Fibroblast of skin of left biceps (primary cell): Measurements from ENCODE around the gene TOGARAM2.

Experiments used
- DNase-seq, 2 experiments: peaks; one replicate each; pipeline ENCODE4 v3.0.0-alpha.2; 2013; ENCODE audit warnings: low read depth in 2 of 2

Gene TOGARAM2

GRCh38 chr2:28981016-28981441 lies at the start of gene TOGARAM2:
Gene TOGARAM2 (plus strand): TSS chr2:28981298. CDS start chr2:28994835, 13,537 bp downstream.
- DNase-seq = no peak

- DNase-seq = no peak
Measured at GRCh38 chr2:28934769-28935168, 46.3 kb upstream of the TOGARAM2 start.

DNA sequence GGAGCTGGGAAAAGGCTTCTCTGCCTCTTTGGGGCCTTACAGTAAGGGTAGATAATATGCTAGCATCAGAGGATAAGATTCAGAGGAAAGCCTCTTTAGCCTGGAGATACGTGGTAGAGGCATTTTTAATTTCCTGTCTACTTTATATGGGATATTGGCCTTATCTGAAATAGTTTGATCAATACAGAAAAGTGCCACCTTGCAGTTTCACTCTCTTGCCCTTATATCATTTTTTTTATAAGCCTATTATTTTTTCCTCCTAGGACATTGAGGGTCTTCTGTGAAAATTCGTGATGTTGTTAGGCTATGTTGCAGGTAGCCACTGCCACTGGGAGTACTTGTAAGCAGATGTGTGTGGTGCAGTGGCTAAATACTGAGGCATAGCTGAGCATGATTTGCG lies 40.1 kb upstream of the TOGARAM2 start:
- no peak for DNase-seq

- no peak for DNase-seq
Measured at GRCh38 chr2:28944535-28945248, 36.4 kb upstream of the TOGARAM2 start.

- DNase-seq = no peak
Measured at GRCh38 chr2:28948160-28948559, 32.9 kb upstream of the TOGARAM2 start.

DNA sequence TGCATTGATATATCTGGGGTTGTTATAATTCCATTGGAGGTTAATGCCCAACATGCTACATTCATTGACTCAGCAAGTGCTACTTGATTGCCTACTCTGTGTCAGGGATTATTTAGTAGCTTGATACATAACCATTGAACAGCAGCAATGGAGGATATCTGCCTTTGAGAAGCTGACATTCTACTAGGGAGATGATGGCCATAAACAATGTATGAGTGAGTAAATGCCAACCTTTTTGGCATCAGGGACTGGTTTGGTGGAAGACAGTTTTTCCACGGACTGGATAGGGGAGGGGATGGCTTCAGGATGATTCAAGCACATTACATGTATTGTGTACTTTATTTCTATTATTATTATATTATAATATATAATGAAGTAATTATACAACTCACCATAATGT lies 31.9 kb upstream of the TOGARAM2 start:
- DNase-seq = no peak

DNA sequence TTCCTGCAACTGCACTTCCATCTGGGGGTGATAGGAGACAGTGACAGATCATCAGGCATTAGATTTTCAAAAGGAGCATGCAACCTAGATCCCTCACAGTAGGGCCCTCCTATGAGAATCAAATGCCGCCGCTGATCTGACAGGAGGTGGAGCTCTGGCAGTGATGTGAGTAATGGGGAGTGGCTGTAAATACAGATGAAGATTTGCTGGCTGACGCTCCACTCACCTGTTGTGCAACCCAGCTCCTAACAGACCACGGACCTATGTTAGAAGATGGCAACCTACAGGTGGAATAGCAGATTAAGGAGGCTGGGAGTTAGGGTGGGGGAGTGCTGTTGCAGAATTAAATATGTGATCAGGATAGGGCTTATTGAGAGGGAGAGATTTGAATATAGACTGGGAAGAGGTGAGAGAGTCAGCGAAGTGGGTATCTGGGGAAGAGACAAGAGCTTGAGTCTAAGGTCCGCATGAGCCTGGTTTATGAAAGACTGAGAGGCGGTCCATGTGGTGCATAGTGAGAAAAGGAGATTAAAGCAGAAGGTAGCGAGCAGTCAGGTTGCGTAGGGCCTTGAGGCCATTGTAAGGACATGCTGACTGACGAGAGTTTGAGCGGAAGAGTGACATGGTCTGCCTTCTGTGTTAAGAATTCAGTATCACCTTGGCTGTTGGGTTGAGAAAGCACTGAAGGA lies 31.3 kb upstream of the TOGARAM2 start:
- no peak for DNase-seq

GRCh38 chr2:28950941-28951630 lies 30.0 kb upstream of the TOGARAM2 start:
- no peak for DNase-seq

GRCh38 chr2:28951910-28952835 lies 28.9 kb upstream of the TOGARAM2 start:
- DNase-seq = no peak

DNA sequence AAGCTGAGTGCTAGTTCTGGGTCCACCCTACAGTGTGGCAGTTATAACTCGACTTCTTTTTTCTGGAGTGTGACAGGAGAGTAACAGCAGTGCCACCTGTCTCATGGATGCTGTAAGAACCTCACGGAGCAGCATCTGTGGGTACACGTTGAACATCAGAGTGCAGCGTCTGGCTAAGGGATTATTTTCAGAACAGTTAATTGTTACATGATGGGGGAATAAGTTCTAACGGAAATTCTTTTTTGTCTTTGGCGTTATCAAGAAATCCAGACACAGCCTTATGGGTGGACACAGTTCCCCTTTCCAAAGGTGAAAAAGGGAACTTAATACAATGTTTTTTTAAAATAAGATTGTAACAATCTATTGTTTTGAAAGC lies 28.3 kb upstream of the TOGARAM2 start:
- no peak for DNase-seq

DNA sequence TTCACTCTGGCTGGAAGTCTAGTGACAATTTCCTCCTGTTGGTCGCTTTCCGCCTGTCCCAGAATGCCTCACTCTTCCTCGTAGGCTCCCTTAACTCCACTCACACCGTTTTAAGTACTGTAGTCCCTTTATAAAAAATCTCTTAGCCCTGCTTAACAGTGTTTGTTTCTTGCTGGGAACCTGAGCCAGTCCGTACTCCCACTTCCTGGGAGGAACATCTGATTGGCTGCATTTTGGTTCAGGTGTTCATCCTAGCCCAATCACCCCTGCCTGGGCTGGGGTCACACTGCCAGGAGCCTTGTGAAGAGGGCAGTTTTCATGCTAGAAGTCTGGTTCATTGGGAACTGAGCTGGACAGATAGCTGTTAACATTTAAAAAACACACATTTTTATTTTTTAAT lies 25.6 kb upstream of the TOGARAM2 start:
- no peak for DNase-seq

GRCh38 chr2:28956415-28956826 lies 24.7 kb upstream of the TOGARAM2 start:
- DNase-seq = peak in 1 of 2 experiments; percentile 3

DNA sequence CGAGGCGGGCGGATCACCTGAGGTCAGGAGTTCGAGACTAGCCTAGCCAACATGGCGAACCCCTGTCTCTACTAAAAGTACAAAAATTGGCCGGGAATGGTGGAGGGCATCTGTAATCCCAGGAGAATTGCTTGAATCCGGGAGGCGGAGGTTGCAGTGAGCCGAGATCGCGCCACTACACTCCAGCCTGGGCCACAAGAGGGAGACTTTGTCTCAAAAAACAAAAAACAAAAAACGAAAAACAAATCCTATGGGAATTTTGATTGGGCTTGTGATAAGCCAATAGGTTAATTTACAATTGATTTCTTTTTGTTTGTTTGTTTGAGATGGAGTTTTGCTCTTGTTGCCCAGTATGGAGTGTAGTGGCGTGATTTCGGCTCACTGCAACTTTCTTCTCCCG lies 24.2 kb upstream of the TOGARAM2 start:
- DNase-seq = peak in 1 of 2 experiments; percentile 7

DNA sequence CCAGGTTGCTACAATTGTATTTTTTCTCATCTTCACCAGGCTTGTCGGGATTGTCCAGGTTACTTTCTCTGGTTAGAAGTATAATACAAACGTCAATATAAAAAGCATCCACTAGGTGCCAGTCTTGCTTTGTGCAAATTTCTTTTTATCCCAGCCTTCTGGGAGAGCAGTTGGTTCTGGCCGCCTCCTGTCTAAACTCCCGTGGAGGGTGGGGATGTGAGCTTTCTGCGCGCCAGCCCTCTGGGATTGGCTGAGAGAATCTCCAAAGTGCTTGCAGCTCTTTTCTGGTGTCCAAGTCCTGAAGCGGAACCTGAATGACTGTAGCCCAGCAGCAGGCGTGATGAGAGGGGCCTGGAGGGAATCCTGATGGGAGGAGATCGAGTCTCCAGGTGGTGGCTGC lies 22.4 kb upstream of the TOGARAM2 start:
- peak; percentile 34 to 40 for DNase-seq

DNA sequence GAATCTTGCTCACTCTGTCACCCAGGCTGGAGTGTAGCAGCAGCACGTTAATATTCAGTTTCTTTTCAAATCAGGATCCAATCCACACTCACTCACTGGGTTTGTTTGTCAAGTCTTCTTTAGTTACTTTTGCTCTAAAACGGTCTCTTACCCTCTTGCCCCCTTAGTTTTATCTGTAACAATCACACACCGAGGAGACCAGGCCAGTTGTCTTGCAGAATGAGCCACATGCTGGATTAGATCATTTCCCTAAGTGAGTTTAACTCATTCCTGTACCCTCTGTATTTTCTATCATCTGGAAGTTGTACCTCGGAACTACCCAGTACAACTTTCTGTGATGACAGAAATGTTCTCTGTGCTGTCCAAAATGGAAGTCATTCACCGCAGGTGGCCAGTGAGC lies 20.7 kb upstream of the TOGARAM2 start:
- DNase-seq = no peak

DNA sequence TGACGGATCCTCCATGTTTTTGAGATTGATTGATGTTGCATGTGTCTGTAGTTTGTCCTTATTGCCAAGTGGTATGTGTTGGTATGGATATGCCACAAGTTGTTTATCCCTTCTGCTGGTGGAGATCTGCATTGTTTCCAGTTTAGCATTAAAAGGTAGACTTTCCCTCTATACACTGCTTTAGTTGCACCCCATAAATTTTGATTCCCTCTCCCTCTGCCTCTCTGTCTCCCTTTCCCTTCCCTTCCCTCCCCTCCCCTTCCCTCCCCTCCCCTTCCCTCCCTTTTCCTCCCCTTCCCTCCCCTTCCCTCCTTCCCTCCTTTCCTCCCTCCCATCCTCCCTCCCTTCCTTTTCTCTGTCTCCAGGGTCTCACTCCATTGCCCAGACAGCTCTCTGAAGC lies 18.6 kb upstream of the TOGARAM2 start:
- no peak for DNase-seq

DNA sequence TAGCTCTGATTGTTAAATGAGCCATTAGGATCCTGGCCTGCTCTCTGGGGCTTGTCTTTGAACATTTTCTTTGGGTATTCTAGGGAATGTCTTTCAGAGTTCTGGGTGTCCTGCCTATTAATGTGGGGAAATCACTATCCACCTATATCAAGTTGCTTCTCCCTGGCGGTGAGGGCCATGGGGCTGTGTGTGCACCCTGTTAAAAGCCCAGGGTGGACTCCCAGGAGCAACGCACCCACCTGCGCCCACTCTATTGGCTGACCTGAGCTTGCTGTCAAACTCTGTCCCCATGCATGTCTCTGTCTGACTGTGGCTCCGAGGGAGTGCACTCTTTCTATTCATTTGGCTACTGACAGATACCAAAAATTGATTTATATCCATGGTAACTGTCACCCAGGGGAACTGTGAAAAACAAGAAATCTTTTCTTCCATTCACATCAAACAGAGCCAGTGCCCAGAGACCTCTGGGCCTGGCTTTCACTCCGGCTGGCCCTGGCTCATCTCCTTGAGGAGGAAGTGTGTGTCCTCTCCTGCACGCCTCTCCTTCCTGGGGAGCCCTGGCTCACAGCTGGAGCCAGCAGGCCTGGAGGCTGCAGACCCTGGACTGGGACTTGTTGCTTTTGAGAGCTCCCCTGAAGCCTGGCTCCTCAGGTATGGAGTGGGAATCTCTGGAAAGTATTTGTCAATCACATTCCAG lies 10.5 kb upstream of the TOGARAM2 start:
- DNase-seq = no peak

GRCh38 chr2:28972778-28973335 lies 8.2 kb upstream of the TOGARAM2 start:
- DNase-seq = no peak

GRCh38 chr2:28974252-28974651 lies 6.8 kb upstream of the TOGARAM2 start:
- DNase-seq = no peak

GRCh38 chr2:28975671-28976070 lies 5.4 kb upstream of the TOGARAM2 start:
- no peak for DNase-seq

DNA sequence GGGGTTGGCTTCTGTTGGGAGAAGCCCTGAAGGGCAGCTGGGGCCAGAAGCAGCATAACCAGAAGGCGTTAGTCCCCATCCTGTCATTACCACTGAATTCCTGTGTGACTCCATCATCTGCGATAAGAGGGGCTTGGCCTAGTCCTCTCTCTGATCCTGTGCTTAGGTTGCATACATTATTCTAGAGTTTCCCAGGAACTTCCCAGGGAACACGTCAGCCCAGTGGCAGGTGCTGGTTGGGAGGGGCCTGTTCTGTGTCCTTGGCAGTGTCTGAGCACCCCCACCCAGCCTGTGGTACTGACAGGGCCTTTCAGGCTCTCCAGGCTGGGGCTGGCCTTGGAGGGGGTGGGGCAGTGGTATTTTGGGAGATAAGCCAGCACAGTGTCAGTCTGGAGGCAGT lies 4.5 kb upstream of the TOGARAM2 start:
- no peak for DNase-seq
